Measurements from ENCODE around the gene MRPL50. TPM values are rescaled to one million over a fixed set of nuclear protein-coding genes. Genes with fewer than 3 reads are reported as not detected.

Gene MRPL50
- total RNA-seq, 1 experiment from 2014 or later, result 33.8 TPM

DNA sequence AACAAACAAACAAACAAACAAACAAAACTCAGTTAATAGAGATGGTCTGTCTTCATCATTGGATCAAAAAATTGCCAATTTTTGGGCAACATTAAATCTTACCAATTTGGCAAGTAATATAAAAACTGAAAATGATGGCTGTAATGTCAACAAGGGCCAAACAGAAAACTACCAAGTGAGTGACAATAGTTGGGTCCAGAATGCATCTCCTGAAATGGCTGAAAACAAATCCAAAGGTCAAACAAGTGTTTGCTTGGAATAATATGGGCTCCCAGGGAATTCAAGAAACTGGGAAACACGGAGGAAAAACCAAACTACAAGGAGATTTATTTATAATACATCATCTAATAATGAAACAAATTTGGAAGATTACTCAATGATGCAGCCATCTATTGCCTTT is 38.7 kb downstream of the MRPL50 start:
- in situ Hi-C loops (cut with HindIII; ENCODE audit: low pct_unique_long_range_greater_than_20kb, low sequenced_read_pairs), result no loop called here
- DNase-seq (ENCODE audit: low read depth, low spot score), result no peak

DNA sequence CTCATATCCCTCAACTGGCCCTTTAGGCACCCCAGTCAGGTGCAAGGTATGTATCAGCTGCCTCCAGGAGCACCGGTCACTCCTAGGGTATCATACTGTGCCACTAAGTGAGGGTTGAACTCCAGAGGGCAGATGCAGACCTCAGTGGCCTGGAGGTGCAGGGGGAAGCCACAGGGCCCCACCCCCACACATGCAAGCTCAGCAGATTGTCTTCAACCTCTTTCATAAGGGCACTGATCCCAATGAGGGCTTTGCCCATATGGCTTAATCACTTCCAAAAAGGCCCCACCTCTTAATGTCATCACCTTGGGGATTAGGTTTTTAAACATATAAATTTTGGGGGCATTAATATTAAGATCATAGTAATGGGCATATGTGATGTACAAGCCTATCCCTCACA is 41.8 kb downstream of the MRPL50 start:
- no peak for DNase-seq (ENCODE audit: low read depth, low spot score)
- in situ Hi-C loops (cut with HindIII; ENCODE audit: low pct_unique_long_range_greater_than_20kb, low sequenced_read_pairs), result no loop called here

DNA sequence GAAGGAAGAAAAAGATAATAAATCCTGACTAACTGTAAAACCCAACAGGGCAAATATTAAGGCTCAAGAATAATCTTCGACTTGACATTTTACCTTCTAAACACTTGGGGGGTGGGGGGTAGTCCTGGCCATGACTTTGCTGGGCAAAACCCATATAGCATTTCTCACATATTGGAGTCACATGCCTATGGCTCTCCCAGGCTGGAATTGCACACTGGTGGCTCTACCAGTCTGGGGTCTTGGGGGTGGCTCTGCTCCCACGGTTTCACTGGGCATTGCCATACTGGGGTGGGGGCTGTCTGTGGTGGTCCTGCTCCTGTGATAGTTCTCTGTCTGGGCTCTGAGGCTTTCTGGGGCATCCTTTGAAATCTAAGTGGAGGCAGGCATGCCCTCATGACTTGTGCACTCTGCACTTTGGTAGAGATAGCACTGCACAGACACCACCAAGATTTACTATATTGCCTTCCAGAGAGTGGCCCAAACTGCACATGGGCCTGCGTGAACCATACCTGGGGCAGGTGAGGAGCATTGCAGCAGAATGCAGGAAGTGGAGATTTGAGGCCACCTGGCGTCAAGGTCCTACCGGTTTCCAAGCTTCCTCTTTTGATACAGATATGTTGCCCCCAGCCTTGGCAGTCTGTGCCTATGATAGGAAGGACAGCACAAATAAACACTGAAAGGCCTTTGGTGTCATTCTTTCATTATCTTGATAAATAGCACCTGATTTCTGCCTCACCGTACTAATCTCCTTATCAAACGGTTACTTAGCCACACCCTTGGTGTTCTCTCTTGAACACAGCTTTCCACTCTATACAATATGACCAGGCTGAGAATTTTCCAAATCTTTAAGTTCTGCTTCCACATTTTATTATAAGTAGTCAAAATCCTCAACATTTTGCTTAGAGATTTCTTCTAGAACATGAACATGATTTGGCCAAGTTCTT is 43.4 kb downstream of the MRPL50 start:
- in situ Hi-C loops (cut with HindIII; ENCODE audit: low pct_unique_long_range_greater_than_20kb, low sequenced_read_pairs), result no loop called here
- no peak for DNase-seq (ENCODE audit: low read depth, low spot score)

DNA sequence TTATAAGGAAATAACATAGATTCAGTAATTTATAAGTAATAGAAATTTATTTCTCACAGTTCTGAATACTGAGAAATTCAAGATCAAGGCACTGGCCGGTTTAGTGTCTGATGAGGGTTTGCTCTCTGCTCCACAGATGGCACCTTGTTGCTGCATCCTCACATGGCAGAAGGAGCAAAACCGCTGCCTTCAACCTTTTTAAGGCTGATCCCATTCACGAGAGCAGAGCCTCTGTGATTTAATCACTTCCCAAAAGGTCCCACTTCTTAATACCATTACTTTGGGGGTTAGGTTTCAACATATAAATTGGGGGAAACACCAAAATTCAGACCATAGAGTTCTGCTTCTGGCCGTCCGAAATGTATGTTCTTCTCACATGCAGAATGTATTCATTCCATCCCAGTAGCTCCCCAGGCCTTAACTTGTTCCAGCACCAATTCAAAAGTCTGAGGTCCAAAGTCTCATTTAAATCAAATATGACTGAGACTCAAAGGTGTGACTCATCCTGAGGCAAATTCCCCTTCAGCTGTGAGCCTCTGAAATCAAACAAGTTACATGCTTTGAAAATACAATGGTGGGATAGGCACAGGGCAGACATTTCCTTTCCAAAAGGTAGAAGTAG is 44.2 kb downstream of the MRPL50 start:
- in situ Hi-C loops (cut with HindIII; ENCODE audit: low pct_unique_long_range_greater_than_20kb, low sequenced_read_pairs), result no loop called here
- no peak for DNase-seq (ENCODE audit: low read depth, low spot score)

DNA sequence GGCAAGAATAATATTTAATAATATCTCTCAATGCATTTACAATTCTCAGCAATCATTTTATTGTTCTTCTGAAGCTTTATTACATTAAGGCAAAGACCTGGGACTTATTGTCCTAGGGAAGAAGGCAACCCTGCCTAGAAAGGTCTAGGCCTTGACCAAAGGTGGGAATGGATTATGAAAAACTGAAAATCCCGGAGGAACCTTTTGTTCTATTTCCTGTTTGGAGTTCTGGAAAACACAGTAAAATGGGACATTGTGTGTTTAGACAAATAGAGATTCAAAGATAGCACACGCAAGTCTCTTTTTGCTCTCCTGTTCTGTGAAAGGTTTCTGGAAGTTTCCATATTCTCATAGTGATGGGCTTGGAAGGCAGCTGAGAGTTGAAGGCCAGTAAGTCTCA is 44.7 kb downstream of the MRPL50 start:
- no peak for DNase-seq (ENCODE audit: low read depth, low spot score)
- in situ Hi-C loops (cut with HindIII; ENCODE audit: low pct_unique_long_range_greater_than_20kb, low sequenced_read_pairs), result no loop called here

DNA sequence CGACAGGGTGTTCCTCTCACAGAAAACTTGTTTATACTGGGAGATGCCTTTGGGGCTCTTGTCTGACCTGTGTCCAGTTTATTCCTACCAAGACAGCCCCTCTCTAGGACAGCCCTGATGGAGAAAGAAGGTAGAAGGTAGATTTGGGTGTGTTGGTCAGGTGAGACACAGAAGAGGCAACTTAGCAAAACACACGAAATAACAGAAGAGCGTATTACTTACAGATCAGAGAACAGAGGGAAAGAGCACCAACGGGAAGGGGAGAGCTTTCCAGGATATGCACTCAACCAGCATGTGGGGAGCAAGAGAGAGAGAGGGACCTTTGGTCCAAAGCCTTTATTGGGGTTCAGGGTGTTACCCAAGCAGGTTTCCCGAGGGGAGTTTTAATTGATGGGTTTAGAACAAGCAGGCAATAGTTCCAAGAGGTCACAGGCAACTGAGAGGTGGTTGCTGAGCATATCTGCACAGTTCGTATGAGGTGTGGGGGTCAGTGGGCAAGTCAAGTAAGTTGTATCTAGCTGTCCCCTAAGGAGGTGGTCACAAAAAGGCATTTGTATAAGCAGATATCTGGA is 45.4 kb downstream of the MRPL50 start:
- in situ Hi-C loops (cut with HindIII; ENCODE audit: low pct_unique_long_range_greater_than_20kb, low sequenced_read_pairs), result no loop called here
- no peak for DNase-seq (ENCODE audit: low read depth, low spot score)

DNA sequence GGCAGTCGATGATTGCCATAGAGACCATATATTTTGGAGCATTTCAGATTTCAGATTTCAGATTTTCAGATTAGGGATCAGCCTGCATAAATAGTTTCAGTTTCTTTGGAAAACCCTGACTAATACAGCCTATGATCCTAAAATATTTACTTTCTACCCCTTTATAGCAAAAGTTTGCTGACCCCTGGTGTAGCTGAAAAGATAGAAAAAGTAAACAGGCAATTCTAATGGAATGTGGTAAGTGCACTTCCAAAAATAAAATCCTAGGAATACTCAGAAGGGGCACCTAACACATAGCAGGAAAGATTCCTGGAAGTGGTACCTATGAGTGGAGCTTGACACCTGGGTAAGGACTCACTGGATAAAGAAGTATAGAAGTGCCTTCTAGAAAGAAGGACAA is 48.1 kb downstream of the MRPL50 start:
- DNase-seq (ENCODE audit: low read depth, low spot score), result no peak
- in situ Hi-C loops (cut with HindIII; ENCODE audit: low pct_unique_long_range_greater_than_20kb, low sequenced_read_pairs), result no loop called here

DNA sequence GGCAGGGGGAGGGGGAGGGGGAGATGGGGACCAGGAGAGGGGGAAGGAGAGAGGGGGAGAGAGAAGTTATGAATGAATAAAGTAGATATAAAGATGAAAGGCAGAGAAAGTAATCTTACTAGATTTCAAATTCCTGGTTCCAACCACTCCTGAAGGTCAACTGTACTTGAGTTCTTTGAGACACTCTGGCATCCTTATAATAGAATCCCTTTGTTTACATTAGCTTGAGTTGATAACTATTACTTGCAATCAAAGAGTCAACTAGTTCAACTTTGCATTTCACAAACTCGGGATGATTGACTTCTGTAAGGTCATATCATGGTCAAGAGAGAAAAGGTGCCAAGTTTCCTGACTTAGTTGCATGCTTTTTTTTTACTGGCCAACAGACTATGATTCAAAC is 55.8 kb downstream of the MRPL50 start:
- DNase-seq (ENCODE audit: low read depth, low spot score), result no peak
- in situ Hi-C loops (cut with HindIII; ENCODE audit: low pct_unique_long_range_greater_than_20kb, low sequenced_read_pairs), result no loop called here

DNA sequence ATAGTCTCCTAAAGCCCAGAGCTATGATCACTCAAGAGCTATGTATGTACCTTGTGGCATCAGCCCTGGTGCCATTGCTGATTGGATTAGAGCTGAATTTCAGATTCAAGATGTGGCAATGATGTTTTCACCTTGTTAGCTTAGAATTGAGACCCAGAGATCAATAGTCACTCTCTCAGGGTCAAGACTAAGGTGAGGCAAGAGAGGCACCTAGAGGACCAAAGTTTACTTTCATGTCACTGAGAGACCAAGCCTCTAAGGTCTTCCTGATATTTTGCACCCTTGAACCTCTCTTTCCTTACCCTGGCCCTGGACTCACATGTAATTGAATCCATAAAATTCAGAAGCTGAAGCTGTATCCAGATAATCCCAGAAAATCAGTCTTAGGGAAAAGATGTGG is 56.5 kb downstream of the MRPL50 start:
- DNase-seq (ENCODE audit: low read depth, low spot score), result no peak
- in situ Hi-C loops (cut with HindIII; ENCODE audit: low pct_unique_long_range_greater_than_20kb, low sequenced_read_pairs), result no loop called here

Other genes with a start within 250 kb of the MRPL50 start
- 0.53 and 0.85 TPM in 2 replicates for gene BAAT, start 13.6 kb downstream of the MRPL50 start, total RNA-seq (2014; rRNA removed; shearing (Covaris generic))
- gene ZNF189, start 233 bp upstream of the MRPL50 start, total RNA-seq (2014; rRNA removed; shearing (Covaris generic)), result 14.6 and 14.9 TPM in 2 replicates
- not detected in 2 replicates for gene ALDOB, start 37.2 kb upstream of the MRPL50 start, total RNA-seq (2014; rRNA removed; shearing (Covaris generic))
- gene RNF20, start 135.2 kb upstream of the MRPL50 start, total RNA-seq (2014; rRNA removed; shearing (Covaris generic)), result 30.9 and 31.8 TPM in 2 replicates
- not detected in 2 replicates for gene PPP3R2, start 196.4 kb upstream of the MRPL50 start, total RNA-seq (2014; rRNA removed; shearing (Covaris generic))

All from SK-MEL-5 (cell line).